Right lobe of liver (tissue), 6 donors: ENCODE measurements around the gene PTPRD. TPM values are rescaled to one million over a fixed set of nuclear protein-coding genes. Genes with fewer than 3 reads are reported as not detected.
A peak's percentile ranks its signal among the peaks of the same experiment; 100 is the strongest.

Experiments used
- ATAC-seq, 4 donors: fragments of 200-7000 bp; cut with Tn5 transposase; one replicate each; pipeline ENCODE4 v1.9.1; 2020; ENCODE audit warnings: mild to moderate bottlenecking in 4 of 4, moderate library complexity in 4 of 4
- DNase-seq, 3 donors: peaks; one replicate each; pipeline ENCODE4 v3.0.0-alpha.2; 2020
- H3K27ac ChIP-seq, 3 donors: fragments of 200-600 bp; one replicate each; pipeline ENCODE4 v1.8.0; 2022
- H3K27me3 ChIP-seq, 2 donors: fragments of 200-600 bp; one replicate each; pipeline ENCODE4 v1.8.0; 2022
- H3K36me3 ChIP-seq, 4 donors: fragments of 200-600 bp; sonication (generic) in 1 of 4; one replicate each; pipeline versions ENCODE4 v1.5.1 to v1.8.0; 2017 to 2022; ENCODE audit warnings: control low read depth in 1 of 4
- H3K4me1 ChIP-seq, 4 donors: fragments of 200-600 bp; sonication (generic) in 1 of 4; one replicate each; pipeline versions ENCODE4 v1.5.1 to v1.8.0; 2017 to 2022; ENCODE audit warnings: control low read depth in 1 of 4
- H3K4me3 ChIP-seq, 3 donors: fragments of 200-600 bp; one replicate each; pipeline ENCODE4 v1.8.0; 2022
- H3K9me3 ChIP-seq, 4 donors: fragments of 200-600 bp; sonication (generic) in 1 of 4; one replicate each; pipeline versions ENCODE4 v1.5.1 to v1.8.0; 2017 to 2022; ENCODE audit warnings: control low read depth in 1 of 4
- POLR2A ChIP-seq: fragments of 450-650 bp; IDR thresholded peaks from one replicate; pipeline ENCODE4 v1.6.1; 2017; ENCODE audit warnings: antibody characterized with exemption, mild to moderate bottlenecking
- WGBS: methylation state at CpG from one replicate; pipeline ENCODE4 v1.1.6; 2018; ENCODE audit warnings: low coverage, low lambda C conversion rate; ENCODE audit not compliant: insufficient coverage; ENCODE audit errors: missing lambda C conversion rate; 5-methylcytosine and 5-hydroxymethylcytosine counted together
- intact Hi-C, 2 donors: fragments of 100-400 bp; cut with DNase I; formaldehyde crosslinking; loops; one replicate each; pipeline versions ENCODE4 v1.11.2 to v1.14.1; 2022
- total RNA-seq, 6 experiments: library from RNA; depleted of rRNA in 2 of 6; stranded (reverse); fragments of >200 nt in 2 of 6; fragmentation: NEBNext Ultra II Directional in 3 of 6; extraction: Animal tissue kit (Norgen Biotek cat#: 25700) in 3 of 6; gene quantifications; one replicate each; pipeline versions ENCODE4 v1.1.0 to v1.2.4, GENCODE V29; 2016 to 2023
- TF ChIP-seq, protein P1 (sequence below), 4 donors: fragments of 200-600 bp in 3 of 4; fragments of 450-650 bp in 1 of 4; IDR thresholded peaks; one replicate each; pipeline versions ENCODE4 v1.5.1 to v1.8.0; 2016 to 2022; ENCODE audit warnings: antibody characterized with exemption in 4 of 4, mild to moderate bottlenecking in 2 of 4
- donor health status: DM: no; HTN: yes; CAD: no.
- donor health status: DM: no; HTN: no; CAD: no.
- donor health status: DM: no; HTN: no; CAD: no.
- donor health status: DM: no; HTN: yes; CAD: no.
- donor health status: DM: no; HTN: yes; CAD: no.

Gene PTPRD
- total RNA-seq, 6 experiments from 2014 or later: 5.4 to 29.8 (median 13.9) TPM

DNA sequence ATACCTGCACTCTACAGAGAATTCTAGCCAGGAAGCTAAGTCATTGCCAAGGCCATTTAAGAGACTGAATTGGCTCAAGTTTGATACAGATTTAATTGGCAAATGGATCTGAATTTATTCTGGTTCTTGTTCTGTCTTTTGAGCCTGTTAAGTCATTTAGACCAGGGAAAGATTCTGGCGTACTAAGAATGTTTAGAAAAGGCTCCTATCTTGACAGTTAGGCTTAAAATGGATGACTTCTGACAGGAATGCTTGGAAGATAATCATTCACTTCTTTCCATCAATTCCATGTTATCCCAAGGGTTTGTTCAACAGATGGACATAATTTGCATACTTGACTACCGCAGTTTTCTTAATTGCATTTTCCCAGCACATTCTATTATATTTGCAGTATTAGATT is 376.6 kb downstream of the PTPRD start:
- no peak overlapping the region for H3K27ac ChIP-seq
- H3K4me1 ChIP-seq: no peaks in the 10 kb centered on the region
- ATAC-seq (no peak), DNase-seq (no peak)
- H3K4me3 ChIP-seq: no peak overlapping the region
- intact Hi-C loops: no loop called here
- TF ChIP-seq, protein P1, sequence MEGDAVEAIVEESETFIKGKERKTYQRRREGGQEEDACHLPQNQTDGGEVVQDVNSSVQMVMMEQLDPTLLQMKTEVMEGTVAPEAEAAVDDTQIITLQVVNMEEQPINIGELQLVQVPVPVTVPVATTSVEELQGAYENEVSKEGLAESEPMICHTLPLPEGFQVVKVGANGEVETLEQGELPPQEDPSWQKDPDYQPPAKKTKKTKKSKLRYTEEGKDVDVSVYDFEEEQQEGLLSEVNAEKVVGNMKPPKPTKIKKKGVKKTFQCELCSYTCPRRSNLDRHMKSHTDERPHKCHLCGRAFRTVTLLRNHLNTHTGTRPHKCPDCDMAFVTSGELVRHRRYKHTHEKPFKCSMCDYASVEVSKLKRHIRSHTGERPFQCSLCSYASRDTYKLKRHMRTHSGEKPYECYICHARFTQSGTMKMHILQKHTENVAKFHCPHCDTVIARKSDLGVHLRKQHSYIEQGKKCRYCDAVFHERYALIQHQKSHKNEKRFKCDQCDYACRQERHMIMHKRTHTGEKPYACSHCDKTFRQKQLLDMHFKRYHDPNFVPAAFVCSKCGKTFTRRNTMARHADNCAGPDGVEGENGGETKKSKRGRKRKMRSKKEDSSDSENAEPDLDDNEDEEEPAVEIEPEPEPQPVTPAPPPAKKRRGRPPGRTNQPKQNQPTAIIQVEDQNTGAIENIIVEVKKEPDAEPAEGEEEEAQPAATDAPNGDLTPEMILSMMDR (IDR thresholded peaks at IDR 0.05): no peak
- no peak for TF ChIP-seq POLR2A
- no peaks in the 10 kb centered on the region for H3K9me3 ChIP-seq
- H3K36me3 ChIP-seq: no peaks in the 10 kb centered on the region
- H3K27me3 ChIP-seq: no peaks in the 10 kb centered on the region
- WGBS: 48% methylated on average over 2 of the region's 2 CpGs

GRCh38 chr9:10235376-10235775 is 377.4 kb downstream of the PTPRD start:
- ATAC-seq (no peak), DNase-seq (no peak)
- no peak overlapping the region for H3K27ac ChIP-seq
- WGBS: 88% methylated on average over 5 of the region's 5 CpGs
- TF ChIP-seq, protein P1 (IDR thresholded peaks at IDR 0.05): no peak
- no peaks in the 10 kb centered on the region for H3K36me3 ChIP-seq
- H3K4me3 ChIP-seq: no peak overlapping the region
- H3K27me3 ChIP-seq: no peaks in the 10 kb centered on the region
- no peaks in the 10 kb centered on the region for H3K4me1 ChIP-seq
- H3K9me3 ChIP-seq: no peaks in the 10 kb centered on the region
- intact Hi-C loops: no loop called here

GRCh38 chr9:10232352-10232930 is 380.4 kb downstream of the PTPRD start:
- DNase-seq (no peak), ATAC-seq (no peak)
- TF ChIP-seq POLR2A: no peak
- TF ChIP-seq, protein P1 (IDR thresholded peaks at IDR 0.05): peak in 3 of 4 donors; percentile 30 to 36 (median 32)
- Histone ChIP-seq H3K4me1 (no peaks in the 10 kb centered on the region), H3K9me3 (no peaks in the 10 kb centered on the region), H3K27me3 (no peaks in the 10 kb centered on the region), H3K36me3 (no peaks in the 10 kb centered on the region), H3K4me3 (no peak overlapping the region), H3K27ac (no peak overlapping the region)
- intact Hi-C loops: no loop called here
- 24% methylated on average over 3 of the region's 3 CpGs for WGBS

GRCh38 chr9:10230512-10230911 is 382.3 kb downstream of the PTPRD start:
- ATAC-seq (no peak), DNase-seq (no peak)
- 76% methylated on average over 2 of the region's 2 CpGs for WGBS
- Histone ChIP-seq H3K27ac (no peak overlapping the region), H3K4me1 (no peaks in the 10 kb centered on the region), H3K9me3 (no peaks in the 10 kb centered on the region), H3K4me3 (no peak overlapping the region), H3K36me3 (no peaks in the 10 kb centered on the region), H3K27me3 (no peaks in the 10 kb centered on the region)
- TF ChIP-seq, protein P1 (IDR thresholded peaks at IDR 0.05): no peak
- intact Hi-C loops: no loop called here

DNA sequence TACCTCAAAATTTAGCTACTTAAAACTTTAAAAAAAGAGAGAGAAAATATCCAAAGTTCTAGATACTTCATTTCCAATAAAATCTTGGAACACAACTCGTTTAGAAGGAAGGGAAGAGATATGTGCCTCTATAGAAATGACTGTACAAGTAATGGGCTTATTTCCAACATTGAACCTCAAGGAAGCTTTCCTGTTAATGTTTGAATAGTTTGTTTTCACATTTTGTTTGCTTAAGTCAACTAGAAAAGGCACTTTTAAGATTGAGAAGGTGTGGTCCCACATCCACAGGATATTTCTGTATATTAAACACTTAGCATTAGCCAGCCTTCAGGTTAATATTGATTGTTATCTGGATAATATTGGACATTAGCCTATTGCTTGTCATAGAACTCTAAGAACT is 384.7 kb downstream of the PTPRD start:
- Histone ChIP-seq H3K27me3 (no peaks in the 10 kb centered on the region), H3K9me3 (no peaks in the 10 kb centered on the region), H3K4me1 (no peaks in the 10 kb centered on the region), H3K27ac (no peak overlapping the region), H3K4me3 (no peak overlapping the region), H3K36me3 (no peaks in the 10 kb centered on the region)
- WGBS: 22% methylated on average over 1 of the region's 1 CpG
- TF ChIP-seq, protein P1 (IDR thresholded peaks at IDR 0.05): no peak
- TF ChIP-seq POLR2A: no peak
- intact Hi-C loops: no loop called here
- DNase-seq: no peak
- ATAC-seq: no peak
